GM10847 (cell line): ENCODE measurements around the gene CFAP53.

ENCODE experiments used
- POLR2A ChIP-seq: IDR thresholded peaks from 2 replicates; pipeline ENCODE4 v1.6.1; 2011; ENCODE audit not compliant: insufficient read length; ENCODE audit errors: extremely low read depth

CFAP53 gene

DNA sequence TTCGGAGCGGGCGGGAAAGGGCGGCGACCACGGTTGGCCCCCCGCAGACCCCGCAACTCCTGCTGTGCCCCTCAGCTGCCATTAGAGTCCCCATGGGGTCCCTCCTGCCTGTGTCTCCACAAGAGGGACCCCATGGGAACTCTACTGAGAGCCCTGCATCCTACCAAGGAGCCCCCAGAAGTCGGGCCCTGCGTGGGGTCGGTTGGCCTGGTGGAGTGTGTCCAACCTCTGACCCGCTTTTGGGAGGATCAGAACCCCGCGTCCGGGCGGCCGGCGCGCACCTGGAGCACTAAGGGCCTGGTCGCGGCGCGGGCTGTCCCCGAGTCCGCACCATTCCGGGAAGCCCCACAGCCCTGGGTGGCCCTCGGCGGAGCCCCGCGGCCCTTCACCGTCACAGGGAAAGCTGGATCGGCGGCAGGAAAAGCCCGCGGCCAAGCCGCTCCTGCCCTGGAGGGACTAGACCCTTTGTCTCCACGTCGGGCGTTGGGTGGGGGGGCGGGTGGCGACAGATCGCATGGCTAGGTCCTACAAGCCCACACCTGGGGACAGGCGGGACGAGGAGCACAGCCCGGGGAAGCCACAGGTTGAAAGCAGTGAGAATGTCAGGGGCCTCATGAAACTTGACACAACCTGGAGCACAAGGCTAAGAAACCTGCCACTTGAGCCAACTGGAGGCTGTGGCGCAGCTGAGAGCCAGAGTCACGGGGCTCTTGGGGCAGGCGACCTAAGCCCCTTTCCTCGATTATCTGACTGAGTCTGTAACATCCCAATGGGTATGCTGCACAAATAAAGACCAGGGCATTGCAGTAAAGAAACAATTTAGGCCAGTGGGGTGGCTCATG lies 32.4 kb upstream of the CFAP53 start:
- no peak for TF ChIP-seq POLR2A

DNA sequence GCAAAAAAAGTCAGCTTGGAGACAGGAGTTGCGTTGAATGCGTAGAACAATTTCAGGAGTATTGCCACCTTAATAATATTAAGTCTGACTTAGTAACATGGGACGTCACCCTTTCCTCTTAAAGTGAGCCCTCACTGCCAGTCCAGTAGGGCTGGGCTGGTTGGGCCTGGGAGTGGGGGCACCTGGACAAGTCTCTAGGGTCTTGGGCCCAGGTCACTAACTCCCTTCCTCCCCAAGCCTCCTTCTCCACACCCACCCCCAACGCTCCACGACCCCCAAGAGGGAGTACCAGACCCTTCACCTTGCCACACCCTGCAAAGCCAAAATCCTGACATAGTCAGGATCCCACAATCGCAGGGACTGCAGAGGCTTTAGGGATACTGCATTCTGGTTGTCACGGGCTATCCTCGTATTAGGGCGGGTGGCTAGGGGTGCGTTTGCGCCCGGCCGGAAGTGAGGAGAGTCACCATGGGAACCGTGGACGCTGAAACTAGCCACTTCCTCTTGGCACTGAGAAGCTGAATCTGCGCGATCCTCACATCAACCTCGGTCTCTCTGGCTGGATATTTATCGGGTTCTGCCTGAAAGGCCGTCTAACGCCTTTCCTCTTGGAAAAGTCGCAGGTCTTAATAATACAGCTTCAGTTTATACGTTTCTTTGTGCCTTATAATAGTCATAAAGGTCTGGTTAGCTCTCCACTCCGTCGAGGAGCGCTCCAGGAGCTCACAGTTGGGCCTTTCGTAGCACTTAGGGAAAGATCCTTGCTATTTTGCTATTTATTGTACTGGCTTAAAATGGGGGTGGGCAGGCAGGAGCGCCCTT lies 31.5 kb upstream of the CFAP53 start:
- TF ChIP-seq POLR2A, result no peak

DNA sequence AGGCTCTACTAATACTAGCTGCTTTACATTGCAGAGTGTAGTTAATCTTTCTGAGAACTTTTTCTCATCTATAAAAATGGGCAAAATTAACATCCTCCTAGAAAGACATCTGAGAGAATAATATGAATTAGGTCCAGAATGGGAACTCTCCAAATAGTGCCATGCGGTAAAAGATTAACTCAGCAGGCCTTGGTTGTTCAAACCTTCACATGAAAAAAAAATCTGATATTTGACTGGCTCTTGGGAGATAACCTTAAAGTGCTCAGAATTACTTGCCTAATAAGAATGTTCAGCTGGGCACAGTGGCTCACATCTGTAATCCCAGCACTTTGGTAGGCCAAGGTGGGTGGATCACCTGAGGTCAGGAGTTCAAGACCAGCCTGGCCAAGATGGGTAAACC lies 26.7 kb upstream of the CFAP53 start:
- no peak for TF ChIP-seq POLR2A

DNA sequence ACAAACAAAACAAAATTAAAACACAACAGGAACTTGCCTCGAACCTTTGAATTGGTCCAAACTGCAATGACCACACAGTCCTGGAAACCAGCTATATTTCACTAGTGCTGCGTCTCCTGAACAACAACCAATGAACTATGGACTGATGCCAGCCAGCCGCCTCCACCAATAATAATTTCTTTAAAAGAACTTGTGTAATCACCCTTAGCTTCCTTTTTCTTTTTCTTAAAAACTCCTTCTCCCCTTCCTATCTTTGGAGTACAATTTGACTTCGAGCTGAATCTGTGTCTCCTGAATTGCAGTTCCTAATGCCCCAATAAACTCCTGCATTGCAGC lies 22.8 kb upstream of the CFAP53 start:
- no peak for TF ChIP-seq POLR2A

DNA sequence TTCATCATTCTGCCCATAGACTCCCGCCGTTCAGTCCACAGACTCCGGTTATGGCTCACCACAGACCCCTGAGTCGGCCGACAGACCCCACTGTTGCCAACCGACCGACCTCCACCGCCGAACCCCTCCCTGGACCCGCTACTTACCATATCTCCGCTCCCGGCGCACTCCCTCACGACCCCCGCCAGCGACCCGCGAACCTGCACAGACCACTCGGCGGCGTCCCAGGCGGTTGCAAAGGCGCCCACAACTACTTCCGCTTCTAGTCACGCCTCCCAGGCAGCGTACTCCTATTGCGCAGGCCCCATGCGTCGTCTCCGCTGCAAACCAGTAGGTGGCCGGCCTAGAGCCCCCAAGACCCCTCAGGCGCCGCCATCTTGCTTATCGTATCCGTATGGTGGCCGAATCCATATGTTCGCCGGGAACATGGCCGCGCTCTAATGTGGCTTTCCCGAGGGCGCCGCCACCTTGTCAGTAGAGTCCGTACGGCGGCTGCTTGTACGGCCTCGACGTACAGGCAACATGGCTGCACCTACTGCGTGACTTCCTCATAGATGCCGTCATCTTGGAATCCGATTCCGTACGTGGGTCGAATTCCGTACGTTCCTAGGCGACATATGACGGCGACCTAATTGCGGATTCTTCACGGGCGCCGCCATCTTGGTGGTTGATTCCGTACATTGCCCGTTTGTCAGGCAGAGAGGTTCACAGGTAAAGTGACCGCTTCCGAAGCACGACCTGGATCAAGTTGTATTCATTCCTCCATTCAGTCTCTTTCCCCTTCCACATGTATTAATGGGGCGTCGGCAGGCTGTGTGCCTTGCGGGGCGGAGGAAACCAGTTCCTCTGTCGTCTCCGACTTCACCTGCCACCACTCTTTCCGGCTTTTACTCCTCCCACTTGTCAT lies 21.4 kb upstream of the CFAP53 start, which contains the start of gene CXXC1:
TSS of gene CXXC1 (minus strand) at position 252 of the 907 bp plus-strand sequence. CDS start at position 149, 103 bp downstream.
- TF ChIP-seq POLR2A, result peak; percentile 69

DNA sequence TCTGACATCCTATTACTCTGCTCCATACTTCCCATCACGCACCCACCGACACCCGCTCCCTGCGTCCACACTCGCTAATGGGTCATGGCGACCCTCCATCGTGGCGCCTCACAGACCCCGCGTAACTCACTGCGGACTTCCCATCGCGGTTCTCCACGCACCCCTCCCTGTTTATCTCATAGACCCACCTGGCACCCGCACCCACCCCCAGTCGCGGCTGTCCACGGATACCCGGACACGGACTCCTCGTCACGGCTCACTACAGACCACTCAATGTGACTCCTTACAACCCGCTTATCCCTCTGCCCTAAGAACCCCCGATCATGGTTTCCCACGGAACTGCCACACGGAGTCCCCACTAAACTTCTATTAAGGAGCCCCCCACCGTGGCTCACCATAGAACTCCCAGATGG lies 20.7 kb upstream of the CFAP53 start:
- no peak for TF ChIP-seq POLR2A

DNA sequence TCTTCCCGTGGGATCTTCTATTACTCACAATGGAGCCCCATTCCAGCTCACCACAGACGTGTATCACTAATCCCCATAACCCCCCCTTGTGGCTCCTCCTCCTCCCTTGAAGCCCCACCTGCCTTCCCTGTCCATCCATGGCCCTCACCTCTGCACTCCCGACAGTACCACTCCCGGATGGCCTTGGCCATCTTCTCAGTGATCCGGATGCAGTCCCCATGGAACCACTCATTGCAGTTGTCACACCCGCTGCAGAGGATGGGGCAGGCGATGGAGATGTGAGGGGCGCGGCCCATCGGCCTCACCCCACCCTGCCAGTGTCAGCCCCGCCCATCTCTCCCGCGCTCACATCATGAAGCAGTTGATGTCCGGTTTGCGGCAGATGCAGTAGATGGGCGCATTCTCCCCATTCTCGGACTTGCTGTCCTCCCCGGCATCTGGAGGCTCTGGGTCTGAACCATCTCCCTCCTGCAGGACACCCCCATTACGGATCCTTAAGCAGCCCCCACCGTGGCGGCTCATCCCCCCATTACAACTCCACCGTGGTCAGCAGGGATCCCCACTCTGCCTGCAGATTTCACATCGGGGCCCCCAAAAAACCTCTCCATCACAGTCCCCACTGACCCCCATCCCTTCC lies 20.2 kb upstream of the CFAP53 start:
- TF ChIP-seq POLR2A, result no peak

DNA sequence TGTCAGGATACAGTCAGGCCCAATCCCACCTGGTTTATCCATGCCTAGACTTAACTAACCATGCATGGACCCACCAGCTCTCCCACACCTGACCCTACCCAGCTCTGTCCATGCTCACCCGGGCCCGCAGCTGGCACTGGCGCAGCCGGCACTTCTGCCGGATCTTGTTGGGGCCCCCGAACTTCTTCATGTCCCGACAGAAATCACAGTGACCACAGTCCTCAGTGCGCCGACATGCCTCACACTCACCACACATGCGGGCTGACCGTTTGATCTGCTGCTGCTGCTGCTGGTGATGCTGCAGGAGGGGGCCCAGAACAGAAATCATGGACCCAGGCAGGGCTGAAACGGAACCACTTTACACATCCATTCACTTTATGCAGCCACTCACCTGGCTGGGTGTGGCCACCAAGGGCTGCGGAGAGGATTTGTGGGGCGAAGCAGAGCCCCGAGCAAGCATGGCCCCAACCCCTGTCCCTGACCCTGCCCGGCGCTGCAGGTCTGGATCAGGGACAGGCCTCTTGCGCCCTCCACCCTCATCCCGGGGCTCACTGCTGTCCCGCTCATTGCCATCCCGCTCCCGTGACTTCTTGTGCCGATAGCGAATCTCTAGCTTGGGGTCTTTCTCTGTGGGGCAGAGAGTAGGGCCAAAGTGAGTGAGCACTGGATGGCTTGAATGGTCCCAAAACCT lies 19.5 kb upstream of the CFAP53 start:
- TF ChIP-seq POLR2A, result no peak

DNA sequence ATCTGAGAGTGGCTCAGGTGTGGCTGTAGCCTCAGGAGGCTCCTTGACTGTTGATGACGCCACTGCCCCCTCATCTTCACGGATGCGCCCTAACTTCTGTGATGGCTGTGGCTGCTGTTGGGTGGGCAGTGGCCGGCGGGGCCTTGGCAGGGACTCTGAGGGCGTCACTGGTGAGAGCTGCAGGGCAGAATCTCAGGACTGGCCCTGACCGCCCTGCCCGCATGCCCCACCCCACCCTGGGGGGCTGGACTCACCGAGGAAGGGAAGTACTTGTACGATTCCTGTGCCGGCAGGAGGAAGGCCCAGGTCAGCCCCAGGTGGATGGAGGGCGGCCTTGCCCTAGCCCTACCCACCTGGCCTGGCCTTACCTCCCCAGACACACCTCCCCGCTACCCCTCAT lies 18.8 kb upstream of the CFAP53 start:
- no peak for TF ChIP-seq POLR2A

DNA sequence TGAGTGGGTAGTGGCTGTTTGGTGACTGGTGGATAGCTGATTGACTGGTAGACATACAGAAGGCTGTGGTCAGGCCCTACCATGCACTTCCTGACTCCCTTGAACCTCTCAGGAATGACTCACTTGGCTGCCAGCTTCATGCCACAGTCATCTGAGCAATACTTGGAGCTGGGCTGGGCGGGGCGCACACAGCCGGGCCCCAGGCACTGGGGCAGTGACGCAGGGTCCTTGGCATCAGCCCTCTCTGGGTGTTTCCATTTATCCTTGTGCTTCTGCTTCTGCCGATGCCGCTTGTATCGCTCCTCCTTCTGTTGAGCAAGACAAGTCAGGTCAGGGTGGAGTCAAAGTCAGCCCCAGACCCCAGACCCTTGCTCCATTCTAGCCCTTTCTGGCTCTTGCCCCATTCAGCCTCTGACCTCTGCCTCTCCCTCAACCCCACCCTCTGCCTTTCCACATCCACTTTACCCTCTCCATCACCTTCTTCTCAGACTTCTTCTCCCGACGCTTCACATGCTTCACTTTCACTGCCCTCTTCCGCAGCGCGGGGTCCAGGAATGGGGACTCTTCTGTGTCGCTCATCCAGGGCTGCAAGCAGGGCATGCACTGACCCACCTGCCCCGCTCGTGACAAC lies 18.1 kb upstream of the CFAP53 start:
- no peak for TF ChIP-seq POLR2A

DNA sequence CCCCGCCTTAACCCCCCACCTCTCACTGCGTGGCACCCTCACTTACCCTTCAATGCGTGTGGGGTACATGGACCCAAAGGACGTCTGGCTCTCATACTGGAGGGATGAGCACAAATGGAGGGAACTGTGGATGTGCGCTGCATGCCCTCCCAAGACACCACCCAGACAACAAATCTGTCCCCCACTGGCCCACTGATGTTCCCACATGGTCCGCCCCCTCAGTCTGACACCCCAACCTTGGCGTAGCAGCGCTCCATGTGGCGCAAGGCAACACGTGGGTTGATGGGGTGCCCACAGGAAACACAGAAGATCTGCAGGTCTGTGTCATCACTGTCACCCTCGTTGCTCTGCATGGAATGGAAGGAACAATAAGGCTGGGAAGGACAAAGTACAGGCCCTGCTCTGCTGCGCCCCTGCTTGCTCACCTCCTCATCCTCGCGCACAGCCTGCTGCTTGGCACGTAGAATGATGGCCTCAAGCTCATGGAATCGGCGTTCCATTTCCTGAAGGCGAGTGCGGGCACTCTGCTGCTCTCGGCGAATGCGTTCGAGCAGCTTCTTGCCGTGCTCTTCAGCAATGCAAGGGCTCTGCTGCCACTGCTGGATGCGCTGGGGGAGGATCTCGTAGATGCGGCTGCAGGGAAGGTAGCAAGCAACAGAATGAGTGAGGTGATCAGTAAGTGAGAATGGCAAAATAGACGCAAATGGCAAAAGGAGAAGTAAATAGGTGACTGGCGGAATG lies 17.3 kb upstream of the CFAP53 start:
- no peak for TF ChIP-seq POLR2A

DNA sequence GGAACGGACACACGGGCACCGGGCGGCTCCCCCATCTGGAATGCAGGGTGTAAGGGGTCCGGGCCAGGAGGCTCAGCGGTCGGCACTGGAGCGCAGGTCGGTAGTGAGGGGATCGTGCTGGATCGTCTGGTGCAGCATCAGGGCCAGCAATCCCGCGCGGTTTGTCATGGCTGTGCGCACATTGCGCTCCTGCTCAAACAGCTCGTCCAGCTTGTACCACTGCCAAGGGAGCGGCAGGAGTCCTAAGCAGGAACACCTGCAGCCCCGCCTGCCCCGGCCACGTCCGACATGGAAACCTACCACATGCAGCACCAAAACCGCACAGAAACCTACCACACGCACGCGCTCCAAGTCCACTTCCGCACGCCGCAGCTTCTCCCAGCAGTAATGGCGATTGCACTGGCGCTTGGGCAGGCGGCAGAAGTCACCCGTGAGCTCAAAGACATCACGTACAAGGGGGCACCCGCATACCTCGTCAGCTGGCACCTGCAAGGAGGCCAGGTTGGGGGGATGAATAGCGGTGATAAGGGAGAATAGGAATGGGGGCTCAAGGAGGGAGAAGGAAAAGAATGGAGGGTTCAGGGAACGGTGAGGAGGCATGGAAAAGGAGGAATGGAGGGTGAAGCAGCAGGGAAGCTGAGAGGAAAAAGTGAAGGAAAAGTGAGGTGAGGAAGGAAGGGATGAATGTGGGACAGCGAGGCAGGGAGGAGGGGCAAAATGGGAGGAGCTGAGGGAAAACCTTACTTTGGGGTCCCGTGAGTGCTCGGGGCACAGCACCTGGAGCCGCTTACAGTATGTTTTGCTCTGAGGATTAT lies 16.4 kb upstream of the CFAP53 start:
- TF ChIP-seq POLR2A, result no peak
